ENCODE measurements around the gene PRDM16. TPM values are rescaled to one million over a fixed set of nuclear protein-coding genes. Genes with fewer than 3 reads are reported as not detected.

The PRDM16 gene
- polyA plus RNA-seq, 1 donor, result 0.62 TPM

GRCh38 chr1:3180915-3181314 lies 111.9 kb downstream of the PRDM16 start:
- no peak for DNase-seq (ENCODE audit: low read depth)

DNA sequence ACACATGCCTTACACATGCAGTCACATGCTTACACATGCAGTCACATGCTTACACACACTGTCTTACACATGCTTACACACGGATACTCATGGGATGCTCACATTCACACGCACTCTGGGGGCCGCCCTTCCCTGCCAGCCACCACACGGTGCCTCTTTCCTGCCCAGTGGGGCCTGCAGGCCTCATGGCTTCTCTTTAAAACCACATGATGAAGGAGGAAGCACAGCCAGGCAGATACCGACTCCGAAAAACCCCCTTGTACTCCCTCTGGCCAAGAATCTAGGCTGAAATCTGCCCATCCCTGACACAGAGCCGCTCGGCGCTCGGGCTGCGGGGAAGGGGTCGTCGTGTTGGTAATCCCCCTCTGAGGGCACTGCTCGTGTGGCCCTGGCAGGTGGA lies 113.0 kb downstream of the PRDM16 start:
- DNase-seq (ENCODE audit: low read depth), result no peak

GRCh38 chr1:3183411-3183810 lies 114.4 kb downstream of the PRDM16 start:
- no peak for DNase-seq (ENCODE audit: low read depth)

DNA sequence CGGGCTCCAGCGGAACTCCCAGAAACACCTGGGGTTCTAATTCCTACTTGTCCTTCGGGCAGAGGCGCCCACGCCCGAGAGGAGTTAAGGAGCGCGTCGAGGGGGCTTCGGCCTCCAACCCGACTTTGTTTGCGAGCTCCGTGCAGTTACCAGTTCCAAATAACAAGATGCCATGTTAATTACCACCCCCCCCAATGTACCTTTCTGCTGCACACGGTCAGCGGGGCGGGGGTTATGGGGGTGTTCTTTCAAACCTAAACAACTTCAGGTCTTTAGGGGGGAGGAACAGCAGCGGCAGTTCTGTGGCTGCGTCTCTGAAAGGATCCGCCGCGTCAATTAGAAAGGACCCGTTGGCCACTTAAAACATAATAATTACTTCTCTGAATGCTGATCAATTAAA lies 114.8 kb downstream of the PRDM16 start:
- DNase-seq (ENCODE audit: low read depth), result no peak

DNA sequence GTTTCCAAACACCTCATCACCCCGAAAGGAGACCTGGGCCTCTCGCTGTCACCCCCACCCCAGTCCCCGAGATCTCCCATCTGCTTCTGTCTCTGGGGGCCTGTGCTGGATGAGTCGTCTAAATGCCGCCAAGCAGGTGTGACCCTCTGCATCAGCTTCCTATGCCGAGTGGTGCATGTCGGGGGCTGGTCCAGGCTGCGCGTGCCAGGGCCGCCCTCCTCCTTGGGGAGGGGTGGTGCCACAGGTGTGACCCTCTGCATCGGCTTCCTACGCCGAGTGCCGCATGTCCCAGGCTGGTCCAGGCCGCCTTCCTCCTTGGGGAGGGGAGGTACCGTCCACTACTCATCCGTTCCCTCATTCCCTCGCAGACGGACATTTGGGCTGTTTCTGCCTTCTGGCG lies 115.7 kb downstream of the PRDM16 start:
- no peak for DNase-seq (ENCODE audit: low read depth)

DNA sequence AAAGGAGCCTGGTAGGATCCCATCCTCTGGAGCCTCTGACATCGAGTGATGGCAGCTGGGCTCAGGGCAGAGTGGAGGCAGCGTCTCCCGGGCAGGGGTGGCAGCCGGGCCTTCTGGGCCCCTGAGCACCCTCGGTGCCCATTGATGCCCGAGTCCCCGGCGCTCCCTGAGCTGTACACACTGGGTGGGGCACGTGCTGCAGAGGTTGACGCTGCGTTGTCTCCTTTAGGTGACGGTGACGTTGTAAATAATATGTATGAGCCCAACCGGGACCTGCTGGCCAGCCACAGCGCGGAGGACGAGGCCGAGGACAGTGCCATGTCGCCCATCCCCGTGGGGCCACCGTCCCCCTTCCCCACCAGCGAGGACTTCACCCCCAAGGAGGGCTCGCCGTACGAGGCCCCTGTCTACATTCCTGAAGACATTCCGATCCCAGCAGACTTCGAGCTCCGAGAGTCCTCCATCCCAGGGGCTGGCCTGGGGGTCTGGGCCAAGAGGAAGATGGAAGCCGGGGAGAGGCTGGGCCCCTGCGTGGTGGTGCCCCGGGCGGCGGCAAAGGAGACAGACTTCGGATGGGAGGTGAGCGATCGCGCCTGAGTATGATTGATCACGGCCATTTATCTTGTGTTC lies 117.0 kb downstream of the PRDM16 start:
- DNase-seq (ENCODE audit: low read depth), result no peak

DNA sequence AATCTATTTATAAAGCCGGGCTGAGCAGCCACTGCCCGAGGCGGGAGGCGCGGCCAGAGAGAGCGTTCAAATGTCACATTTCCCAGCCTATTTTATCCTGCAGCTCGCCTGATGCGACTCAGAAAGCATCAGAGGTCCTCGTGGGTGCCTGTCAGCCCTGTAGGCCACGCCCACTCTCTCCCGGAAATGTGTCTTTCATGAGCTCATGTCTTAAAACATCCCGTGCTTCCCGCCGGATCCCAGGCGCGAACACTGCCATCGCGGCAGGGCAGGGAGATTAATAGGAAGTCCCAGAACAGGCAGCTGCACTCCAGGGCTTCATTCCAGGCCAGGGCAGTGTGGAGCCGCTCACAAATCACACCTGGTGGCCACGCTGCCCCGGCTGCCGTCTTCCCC lies 117.5 kb downstream of the PRDM16 start:
- DNase-seq (ENCODE audit: low read depth), result peak; percentile 49

GRCh38 chr1:3187415-3188149 lies 118.6 kb downstream of the PRDM16 start:
- no peak for DNase-seq (ENCODE audit: low read depth)

DNA sequence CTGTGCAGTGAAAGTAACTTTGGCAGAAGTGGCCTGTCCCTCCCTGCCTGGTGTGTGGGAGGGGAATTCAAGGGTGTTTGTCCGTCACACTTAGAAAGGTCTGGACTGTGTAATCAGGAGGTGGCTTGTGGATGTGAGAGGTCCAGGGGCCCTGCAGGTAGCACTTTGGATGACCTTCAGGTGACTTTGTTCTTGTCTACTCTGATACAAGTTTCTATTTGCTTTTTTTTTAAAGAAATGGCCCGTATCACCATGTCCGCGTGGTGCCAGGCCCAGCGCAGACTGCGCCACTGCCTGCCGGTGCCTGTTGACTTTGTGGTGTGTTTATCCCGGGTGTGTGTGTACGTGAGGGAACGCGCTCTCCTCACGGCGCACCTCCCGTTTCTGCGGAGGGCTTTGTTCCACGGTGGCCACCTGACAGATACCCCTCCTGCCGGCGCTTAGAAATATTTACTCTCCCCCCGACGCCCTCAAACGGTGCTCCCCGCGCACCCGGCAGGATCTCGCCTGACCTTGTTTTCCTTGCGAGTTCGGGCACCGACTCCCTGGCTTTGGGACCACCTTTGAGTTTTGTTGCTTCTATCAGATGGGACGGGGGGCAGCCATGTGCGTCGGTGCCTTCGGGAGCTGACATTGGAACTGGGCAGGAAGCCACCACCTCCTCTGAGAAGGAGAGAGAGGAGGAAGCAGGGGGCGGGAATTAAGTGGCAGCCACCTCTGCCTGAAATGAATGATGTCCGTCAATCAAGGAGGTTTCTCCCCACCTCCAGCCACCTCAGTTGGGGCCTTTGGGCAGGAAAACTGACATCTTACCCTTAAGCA lies 119.4 kb downstream of the PRDM16 start:
- DNase-seq (ENCODE audit: low read depth), result no peak

DNA sequence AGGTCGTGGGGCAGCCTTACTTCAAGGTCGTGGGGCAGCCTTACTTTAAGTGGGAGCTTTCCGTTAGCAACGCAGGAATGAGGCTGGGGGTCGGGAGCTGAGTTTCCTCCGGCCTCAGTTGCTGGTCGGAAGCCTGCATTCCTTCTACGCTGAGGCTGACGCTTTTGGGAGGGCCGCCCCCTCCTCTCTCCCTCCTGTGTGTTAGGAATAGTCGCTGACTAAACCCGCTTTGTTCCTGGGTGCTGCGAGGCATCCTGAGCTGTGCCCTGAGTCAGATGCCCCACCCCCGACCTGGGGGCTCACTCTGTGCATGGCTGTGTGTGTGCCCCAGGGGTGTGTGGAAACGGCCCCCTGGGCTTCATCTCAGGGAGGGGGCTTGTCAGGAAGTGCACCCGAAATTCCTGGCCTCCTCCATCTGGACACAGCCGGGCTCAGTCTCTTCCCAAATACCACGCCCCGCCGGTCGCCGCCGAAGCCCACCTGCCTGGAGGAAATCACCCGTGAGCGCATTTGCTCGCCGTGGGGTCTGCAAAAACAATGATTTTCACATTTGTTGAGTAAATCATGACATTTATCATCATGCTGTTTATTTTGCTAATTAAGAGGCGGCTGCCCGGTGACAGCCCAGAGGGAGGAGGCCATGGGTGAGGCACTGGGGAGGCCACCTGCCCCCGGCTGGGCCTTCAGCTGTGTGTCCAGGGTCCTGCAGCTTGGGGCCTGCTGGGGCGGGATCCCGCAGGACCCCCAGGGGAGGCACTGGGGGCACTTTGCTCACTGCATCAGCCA lies 121.4 kb downstream of the PRDM16 start:
- no peak for DNase-seq (ENCODE audit: low read depth)

- DNase-seq (ENCODE audit: low read depth), result no peak
These were observed 123.4 kb downstream of the PRDM16 start for GRCh38 chr1:3192361-3192760.

DNA sequence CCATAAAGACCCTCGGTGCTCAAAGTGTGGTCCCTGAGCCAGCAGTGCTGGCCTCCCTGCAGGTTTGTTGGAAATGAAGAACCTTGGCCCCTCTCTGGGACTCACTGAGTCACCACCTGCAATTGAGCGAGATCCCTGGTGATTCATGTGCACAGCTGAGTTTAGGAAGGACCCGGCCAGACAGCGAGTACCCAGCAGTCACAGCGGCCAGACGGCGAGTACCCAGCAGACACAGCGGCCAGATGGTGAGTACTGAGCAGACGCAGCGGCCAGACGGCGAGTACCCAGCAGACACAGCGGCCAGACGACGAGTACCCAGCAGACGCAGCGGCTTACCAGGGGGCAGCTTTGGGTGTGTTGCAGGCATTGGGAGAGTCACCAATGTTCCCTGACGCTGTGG lies 123.8 kb downstream of the PRDM16 start:
- DNase-seq (ENCODE audit: low read depth), result no peak

- DNase-seq (ENCODE audit: low read depth), result no peak
These were observed 124.8 kb downstream of the PRDM16 start for GRCh38 chr1:3193811-3194210.

DNA sequence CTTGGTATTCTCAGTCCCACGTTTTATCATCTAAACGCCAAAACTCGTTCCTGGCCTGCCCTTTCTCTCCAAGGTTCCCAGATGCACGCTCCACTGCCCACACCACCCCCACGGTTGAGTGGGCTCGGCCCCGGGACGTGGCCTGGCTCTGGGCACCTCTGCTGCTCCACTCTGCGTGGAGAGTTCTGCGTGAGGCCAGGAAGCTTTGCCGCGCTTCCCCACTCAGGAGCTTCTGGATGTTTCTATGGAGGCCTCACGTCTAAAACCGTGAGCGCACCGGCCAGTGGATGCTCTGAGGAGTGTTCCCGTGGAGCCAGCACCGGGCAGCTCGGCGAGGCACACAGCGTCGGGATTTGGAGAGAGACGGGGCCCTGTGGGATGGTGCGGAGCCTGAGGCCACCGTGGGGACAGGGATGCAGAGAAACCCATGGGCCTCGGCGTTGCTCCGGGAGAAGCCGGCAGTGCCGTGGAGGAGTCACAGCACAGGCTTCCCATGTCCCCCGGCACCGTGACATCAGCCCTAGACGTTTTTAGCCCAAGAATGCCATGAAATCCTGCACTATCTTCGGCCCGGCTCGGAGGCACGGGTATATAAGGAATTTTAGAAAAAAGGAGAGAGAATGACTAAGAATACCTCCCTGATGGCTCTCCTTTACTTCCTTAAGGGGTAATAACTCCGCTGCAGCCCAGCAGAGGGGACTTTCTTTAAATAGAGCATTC lies 125.9 kb downstream of the PRDM16 start:
- no peak for DNase-seq (ENCODE audit: low read depth)

- no peak for DNase-seq (ENCODE audit: low read depth)
These were observed 126.4 kb downstream of the PRDM16 start for GRCh38 chr1:3195480-3195815.

- no peak for DNase-seq (ENCODE audit: low read depth)
These were observed 127.0 kb downstream of the PRDM16 start for GRCh38 chr1:3195966-3196515.

DNA sequence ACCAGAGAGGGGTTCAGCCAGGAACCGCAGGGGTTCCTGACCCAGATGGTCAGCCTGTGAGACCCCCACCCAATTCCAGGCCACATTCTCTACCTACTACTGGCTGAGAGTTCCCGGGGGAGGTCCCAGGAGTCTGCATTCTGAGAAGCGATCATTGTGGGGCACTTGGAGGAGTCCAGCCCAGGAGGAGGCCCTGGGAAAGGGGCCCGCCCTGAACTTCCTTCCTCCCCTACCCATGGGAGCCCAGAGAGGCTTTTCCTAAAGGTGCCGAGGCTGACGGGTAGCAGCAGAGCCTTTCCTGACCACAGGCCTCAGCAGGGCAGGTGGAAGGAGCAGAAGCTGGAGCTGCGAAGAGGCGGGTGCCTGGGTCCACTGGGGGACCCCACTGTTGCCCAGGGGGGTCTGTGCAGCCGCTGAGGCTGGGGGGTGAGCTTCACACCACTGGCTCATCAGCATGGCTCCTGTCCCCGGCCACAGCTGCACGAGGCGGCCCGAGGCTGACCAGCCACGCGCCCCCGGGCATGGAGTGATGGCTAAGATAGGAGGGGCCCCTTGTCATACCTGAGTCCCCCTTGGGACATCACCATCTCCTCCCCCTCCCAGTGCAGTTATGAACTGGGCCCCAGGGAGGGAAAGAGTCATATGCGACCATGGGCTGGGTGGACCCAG lies 127.7 kb downstream of the PRDM16 start:
- no peak for DNase-seq (ENCODE audit: low read depth)

DNA sequence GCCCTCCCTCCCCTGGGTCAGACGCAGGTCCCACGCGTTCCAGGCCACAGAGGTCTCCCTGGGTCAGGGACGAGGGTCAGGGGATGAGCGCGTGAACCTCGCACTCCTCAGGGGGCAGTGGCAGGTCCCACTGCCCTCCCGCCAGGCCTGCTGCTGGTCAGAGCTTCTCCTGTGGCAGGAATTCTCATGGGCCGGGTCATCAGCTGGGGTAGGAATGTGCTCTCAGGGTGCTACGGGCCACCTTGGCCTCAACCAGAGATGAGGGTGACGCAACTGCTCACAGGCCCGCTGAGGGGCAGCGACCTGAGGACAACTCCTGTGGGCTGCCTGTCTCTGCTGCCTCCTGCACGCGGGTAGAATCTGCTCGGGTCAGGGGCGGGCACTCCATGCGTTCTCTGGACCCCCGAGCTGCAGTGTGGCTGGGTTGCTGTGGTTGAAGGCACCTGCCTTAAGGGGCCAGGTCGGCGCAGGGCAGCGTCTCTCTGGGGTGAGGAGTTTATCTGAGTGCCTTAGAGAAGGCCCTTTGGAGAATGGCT lies 128.8 kb downstream of the PRDM16 start:
- no peak for DNase-seq (ENCODE audit: low read depth)

- no peak for DNase-seq (ENCODE audit: low read depth)
These were observed 129.6 kb downstream of the PRDM16 start for GRCh38 chr1:3198371-3199271.
